Kidney epithelial cell (primary cell): ENCODE measurements around the gene CTBP1. TPM values are rescaled to one million over a fixed set of nuclear protein-coding genes. Genes with fewer than 3 reads are reported as not detected.

Experiments
- DNase-seq: peaks from one replicate; pipeline ENCODE4 v3.0.0-alpha.2; 2010; ENCODE audit warnings: low read depth
- H3K27me3 ChIP-seq: 2 replicates; pipeline ENCODE4 v1.6.0; 2011; ENCODE audit warnings: low read length; ENCODE audit not compliant: control insufficient read depth, insufficient read depth
- H3K36me3 ChIP-seq: 2 replicates; pipeline ENCODE4 v1.5.1; 2011; ENCODE audit warnings: low read length; ENCODE audit not compliant: control insufficient read depth, insufficient read depth
- H3K4me3 ChIP-seq: 2 replicates; pipeline ENCODE4 v1.5.1; 2011; ENCODE audit warnings: low read depth, mild to moderate bottlenecking, control low read depth, low read length
- total RNA-seq: library from RNA; depleted of rRNA; stranded (reverse); fragments of >200 nt; gene quantifications from 2 replicates; pipeline ENCODE4 v1.2.3, GENCODE V29; 2015
- TF ChIP-seq, protein P1 (sequence below): IDR thresholded peaks from 2 replicates; pipeline ENCODE4 v1.5.1; 2011; ENCODE audit warnings: mild to moderate bottlenecking, moderate library complexity, low read length, control low read depth, inconsistent platforms; ENCODE audit not compliant: insufficient read depth, poor library complexity, severe bottlenecking

The CTBP1 gene
- total RNA-seq, 1 donor from 2014 or later = 170 TPM

DNA sequence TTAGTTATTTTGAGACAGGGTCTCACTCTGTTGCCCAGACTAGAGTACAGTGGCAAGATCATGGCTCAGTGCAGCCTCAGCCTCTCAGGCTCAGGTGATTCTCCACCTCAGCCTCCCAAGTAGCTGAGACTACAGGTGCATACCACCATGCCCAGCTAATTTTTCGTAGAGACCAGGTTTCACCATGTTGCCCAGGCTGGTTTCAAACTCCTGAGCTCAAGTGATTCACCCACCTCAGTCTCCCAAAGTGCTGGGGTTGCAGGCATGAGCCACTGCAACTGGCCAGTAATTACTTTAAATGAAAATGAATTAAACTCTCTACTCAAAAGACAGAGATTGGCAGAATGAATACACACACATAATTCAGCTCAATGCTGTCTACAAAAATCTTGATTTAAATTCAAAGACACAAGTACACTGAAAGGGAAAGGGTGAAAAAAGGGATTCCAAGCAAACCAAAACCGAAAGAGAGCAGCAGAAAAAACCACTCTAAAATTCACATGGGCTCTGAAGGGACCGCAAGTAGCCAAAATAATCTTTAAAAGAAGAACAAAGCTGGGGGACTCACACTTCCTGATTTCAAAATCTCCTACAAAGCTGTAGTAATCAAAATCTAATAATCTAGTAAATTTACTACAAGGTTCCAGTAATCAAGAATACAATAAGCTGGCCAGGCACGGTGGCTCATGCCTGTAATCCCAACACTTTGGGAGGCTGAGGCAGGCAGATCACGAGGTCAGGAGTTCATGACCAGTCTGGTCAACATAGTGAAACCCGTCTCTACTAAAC is 64.8 kb downstream of the CTBP1 start:
- no peaks in the 10 kb centered on the region for H3K36me3 ChIP-seq
- no peak for DNase-seq
- no peaks in the 10 kb centered on the region for H3K27me3 ChIP-seq
- TF ChIP-seq, protein P1, sequence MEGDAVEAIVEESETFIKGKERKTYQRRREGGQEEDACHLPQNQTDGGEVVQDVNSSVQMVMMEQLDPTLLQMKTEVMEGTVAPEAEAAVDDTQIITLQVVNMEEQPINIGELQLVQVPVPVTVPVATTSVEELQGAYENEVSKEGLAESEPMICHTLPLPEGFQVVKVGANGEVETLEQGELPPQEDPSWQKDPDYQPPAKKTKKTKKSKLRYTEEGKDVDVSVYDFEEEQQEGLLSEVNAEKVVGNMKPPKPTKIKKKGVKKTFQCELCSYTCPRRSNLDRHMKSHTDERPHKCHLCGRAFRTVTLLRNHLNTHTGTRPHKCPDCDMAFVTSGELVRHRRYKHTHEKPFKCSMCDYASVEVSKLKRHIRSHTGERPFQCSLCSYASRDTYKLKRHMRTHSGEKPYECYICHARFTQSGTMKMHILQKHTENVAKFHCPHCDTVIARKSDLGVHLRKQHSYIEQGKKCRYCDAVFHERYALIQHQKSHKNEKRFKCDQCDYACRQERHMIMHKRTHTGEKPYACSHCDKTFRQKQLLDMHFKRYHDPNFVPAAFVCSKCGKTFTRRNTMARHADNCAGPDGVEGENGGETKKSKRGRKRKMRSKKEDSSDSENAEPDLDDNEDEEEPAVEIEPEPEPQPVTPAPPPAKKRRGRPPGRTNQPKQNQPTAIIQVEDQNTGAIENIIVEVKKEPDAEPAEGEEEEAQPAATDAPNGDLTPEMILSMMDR = no peak
- no peak overlapping the region for H3K4me3 ChIP-seq

DNA sequence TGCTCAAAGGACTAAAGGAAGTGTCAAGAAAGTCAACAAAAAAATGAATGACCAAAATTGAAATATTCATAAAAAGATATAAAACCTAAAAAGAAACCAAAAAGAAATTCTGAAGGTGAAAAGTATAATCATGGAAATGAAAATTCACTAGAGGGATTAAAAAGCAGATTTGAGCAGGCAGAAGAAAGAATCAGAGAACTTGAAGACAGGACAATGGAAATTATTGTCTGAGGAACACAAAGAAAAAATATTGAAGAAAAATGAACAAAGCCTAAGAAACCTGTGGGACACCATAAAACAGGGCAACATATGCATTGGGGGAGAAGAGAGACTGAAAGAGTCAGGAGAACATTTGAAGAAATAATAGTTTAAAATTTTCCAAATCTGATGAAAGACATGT is 66.6 kb downstream of the CTBP1 start:
- Histone ChIP-seq H3K27me3 (no peaks in the 10 kb centered on the region), H3K4me3 (no peak overlapping the region), H3K36me3 (no peaks in the 10 kb centered on the region)
- TF ChIP-seq, protein P1 = no peak
- no peak for DNase-seq

DNA sequence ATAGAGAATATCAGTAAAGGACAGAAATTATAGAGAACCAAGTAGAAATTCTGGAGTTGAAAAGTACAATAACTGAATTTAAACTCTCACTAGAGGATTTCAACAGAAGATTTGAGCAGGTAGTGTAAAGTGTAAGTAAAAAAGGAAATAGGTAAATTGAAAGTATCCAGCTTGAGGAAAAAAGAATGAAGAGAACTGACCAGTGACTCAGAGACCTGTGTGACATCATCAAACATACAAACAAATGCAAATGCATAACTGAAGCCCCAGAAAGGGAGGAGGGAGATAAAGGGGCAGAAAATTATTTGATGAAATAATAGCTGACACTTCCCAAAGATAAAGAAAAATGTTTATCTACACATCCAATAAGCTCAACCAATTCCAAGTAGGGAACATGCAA is 68.3 kb downstream of the CTBP1 start:
- Histone ChIP-seq H3K4me3 (no peak overlapping the region), H3K36me3 (no peaks in the 10 kb centered on the region), H3K27me3 (no peaks in the 10 kb centered on the region)
- TF ChIP-seq, protein P1 = no peak
- no peak for DNase-seq

DNA sequence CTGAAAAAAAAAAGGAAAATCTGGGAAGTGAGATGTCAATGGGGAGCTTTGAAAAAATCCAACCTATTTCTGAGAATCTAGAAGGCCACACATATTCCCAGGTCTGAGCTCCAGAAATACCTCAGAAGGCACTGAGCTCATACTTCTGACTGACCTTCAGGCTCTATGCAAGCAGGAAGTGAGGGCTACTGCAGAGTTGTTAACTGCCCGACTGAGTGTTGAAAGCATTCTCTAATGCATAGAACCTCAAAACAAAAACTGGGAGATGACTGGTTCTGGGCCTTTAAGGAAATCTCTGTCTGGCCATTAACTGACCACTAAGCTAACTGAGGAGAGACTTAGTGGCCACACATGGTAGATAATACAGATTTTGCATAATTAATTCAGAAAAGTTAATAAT is 69.0 kb downstream of the CTBP1 start:
- DNase-seq = no peak

DNA sequence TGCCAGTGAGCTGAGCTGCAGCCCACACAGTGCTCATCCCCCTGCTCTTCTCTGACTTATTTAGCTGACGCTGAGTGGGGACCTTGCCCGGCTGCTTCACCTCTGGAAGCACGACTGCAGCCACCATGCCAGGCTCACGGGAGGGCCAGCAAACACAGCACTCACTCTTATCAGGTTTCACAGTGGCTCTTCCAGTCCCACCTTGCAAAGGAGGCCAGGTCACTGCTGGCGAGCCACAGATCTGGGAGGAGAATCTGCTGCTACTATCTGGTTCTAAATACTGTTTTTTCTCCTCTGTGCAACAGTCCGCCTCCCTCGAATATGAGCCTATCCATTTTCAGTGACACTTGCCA is 69.9 kb downstream of the CTBP1 start:
- Histone ChIP-seq H3K4me3 (no peak overlapping the region), H3K36me3 (no peaks in the 10 kb centered on the region), H3K27me3 (peaks cover 4% of the 10 kb centered on the region)
- TF ChIP-seq, protein P1 = no peak
- no peak for DNase-seq

More for the DNA sequence above, 69.0 kb downstream of the CTBP1 start:
- Histone ChIP-seq H3K4me3 (no peak overlapping the region), H3K27me3 (no peaks in the 10 kb centered on the region), H3K36me3 (no peaks in the 10 kb centered on the region)
- TF ChIP-seq, protein P1 = no peak

DNA sequence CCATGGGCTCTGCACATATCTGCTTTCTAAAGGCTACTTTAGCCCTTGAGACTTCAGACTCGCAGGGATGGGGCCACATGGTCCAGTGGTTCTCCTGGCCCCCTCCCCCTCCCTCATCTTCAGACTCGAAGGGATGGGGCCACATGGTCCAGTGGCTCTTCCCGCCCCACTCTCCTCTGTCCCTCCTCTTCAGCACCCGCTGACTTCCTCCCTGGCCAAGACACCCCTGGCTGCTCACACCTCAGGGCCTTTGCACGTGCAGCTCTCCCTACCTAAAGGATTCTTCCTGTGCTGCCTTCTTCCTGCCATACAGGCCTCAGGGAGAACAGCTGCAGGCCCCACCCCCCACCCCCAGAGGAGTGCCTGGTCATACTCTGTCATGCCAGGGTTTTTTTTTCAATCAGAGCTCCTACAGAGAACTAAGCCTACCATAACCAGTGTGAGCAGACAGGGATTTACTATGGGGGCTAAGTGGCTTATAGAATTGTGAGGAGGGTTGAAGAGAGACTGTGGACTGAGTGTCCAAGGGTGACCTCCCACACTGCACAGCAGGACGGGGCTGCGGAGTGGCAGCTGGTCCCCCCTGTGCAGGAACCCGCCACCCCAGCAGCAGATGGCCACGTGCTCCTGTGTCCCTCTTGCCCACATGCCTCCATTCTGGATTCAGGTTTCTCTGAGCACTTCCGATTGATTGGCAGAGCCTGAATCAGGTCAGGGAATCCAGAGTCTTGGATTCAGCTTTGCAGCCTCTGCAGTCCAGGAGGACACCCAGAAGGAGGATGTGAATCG is 70.4 kb downstream of the CTBP1 start:
- no peak overlapping the region for H3K4me3 ChIP-seq
- DNase-seq = no peak
- TF ChIP-seq, protein P1 = no peak
- H3K36me3 ChIP-seq = no peaks in the 10 kb centered on the region
- peaks cover 4% of the 10 kb centered on the region for H3K27me3 ChIP-seq
